Caco-2 (cell line): ENCODE data around the gene IQCK. TPM values are rescaled to one million over a fixed set of nuclear protein-coding genes. Genes with fewer than 3 reads are reported as not detected.

Experiments used
- BruUV-seq: library from RNA; stranded (reverse); fragments of 400-500 nt; replicated peaks from 2 replicates; lab custom pipeline; 2021; lab: Mats Ljungman, UMichigan
- CTCF ChIA-PET: fragments of 300-600 bp; sonication (Branson Sonifier 250); formaldehyde crosslinking; loops from one replicate; lab custom pipeline; 2022; ENCODE audit warnings: antibody characterized with exemption; lab: Charles Lee
- POLR2A ChIA-PET: fragments of 300-600 bp; sonication (Branson Sonifier 250); formaldehyde crosslinking; loops from one replicate; lab custom pipeline; 2022; ENCODE audit warnings: antibody characterized with exemption; lab: Charles Lee
- DNase-seq, 2 experiments: peaks; one replicate each; pipeline versions ENCODE4 v3.0.0 to v3.0.0-alpha.2; 2020 to 2022
- H3K27me3 ChIP-seq: replicated peaks from 2 replicates; pipeline ENCODE4 v1.6.0; 2011; ENCODE audit warnings: low read length; ENCODE audit not compliant: control insufficient read depth, insufficient read depth
- H3K36me3 ChIP-seq: 2 replicates; pipeline ENCODE4 v1.5.1; 2011; ENCODE audit warnings: low read length; ENCODE audit not compliant: control insufficient read depth, insufficient read depth
- H3K4me1 ChIP-seq: fragments of 250-450 bp; sonication (Bioruptor Pico); 2 replicates; pipeline ENCODE4 v1.5.1; 2020; ENCODE audit warnings: mild to moderate bottlenecking
- H3K4me3 ChIP-seq: 2 replicates; pipeline ENCODE4 v1.5.1; 2011; ENCODE audit warnings: low read depth, mild to moderate bottlenecking, control low read depth, low read length
- H3K9me3 ChIP-seq: fragments of 250-450 bp; sonication (Bioruptor Pico); 2 replicates; pipeline ENCODE4 v1.5.1; 2020; ENCODE audit warnings: mild to moderate bottlenecking, moderate library complexity
- H3K27ac Mint-ChIP-seq: one replicate; pipeline ENCODE4 v1.8.0; 2022; ENCODE audit warnings: mixed read lengths; ENCODE audit not compliant: unreplicated experiment
- H3K27me3 Mint-ChIP-seq: one replicate; pipeline ENCODE4 v1.8.0; 2022; ENCODE audit warnings: mixed read lengths; ENCODE audit not compliant: insufficient read depth, unreplicated experiment
- H3K36me3 Mint-ChIP-seq: one replicate; pipeline ENCODE4 v1.8.0; 2022; ENCODE audit warnings: mild to moderate bottlenecking, mixed read lengths; ENCODE audit not compliant: insufficient read depth, unreplicated experiment
- H3K4me1 Mint-ChIP-seq: one replicate; pipeline ENCODE4 v1.8.0; 2022; ENCODE audit warnings: low read depth, mixed read lengths; ENCODE audit not compliant: unreplicated experiment
- H3K4me3 Mint-ChIP-seq: one replicate; pipeline ENCODE4 v1.8.0; 2022; ENCODE audit warnings: mild to moderate bottlenecking, moderate library complexity, mixed read lengths; ENCODE audit not compliant: unreplicated experiment
- H3K9me3 Mint-ChIP-seq: one replicate; pipeline ENCODE4 v1.8.0; 2022; ENCODE audit warnings: mixed read lengths; ENCODE audit not compliant: unreplicated experiment
- CTCF ChIP-seq, 2 experiments: fragments of 200-600 bp in 1 of 2; IDR thresholded peaks; 1 replicate in 1 of 2; 2 replicates in 1 of 2; pipeline versions ENCODE4 v1.5.1 to v1.8.0; 2011 to 2022; ENCODE audit warnings: antibody characterized with exemption in 1 of 2, control low read depth in 1 of 2, inconsistent platforms in 1 of 2, low read depth in 1 of 2, low read length in 1 of 2, mild to moderate bottlenecking in 1 of 2, moderate library complexity in 1 of 2; ENCODE audit not compliant: insufficient read depth in 1 of 2, severe bottlenecking in 1 of 2, unreplicated experiment in 1 of 2
- intact Hi-C: fragments of 100-400 bp; cut with micrococcal nuclease; formaldehyde crosslinking; loops from one replicate; pipeline ENCODE4 v1.10.0; 2022; ENCODE audit not compliant: unreplicated experiment
- total RNA-seq: library from RNA; stranded (reverse); gene quantifications from 2 replicates; pipeline ENCODE4 v1.2.3, GENCODE V29; 2022

Gene IQCK
- total RNA-seq, 1 experiment from 2014 or later, result 2.0 TPM

GRCh38 chr16:19689342-19689741, 28.7 kb upstream of the IQCK start:
- no TSS peak for BruUV-seq
- Histone ChIP-seq H3K9me3 (no peaks in the 10 kb centered on the region), H3K4me1 (no peaks in the 10 kb centered on the region), H3K36me3 (no peaks in the 10 kb centered on the region), H3K27me3 (no peaks in the 10 kb centered on the region), H3K4me3 (no peak overlapping the region)
- no peak overlapping the region for H3K4me3 Mint-ChIP-seq
- intact Hi-C loops, result no loop called here
- H3K27me3 Mint-ChIP-seq, result no peaks in the 10 kb centered on the region
- no peaks in the 10 kb centered on the region for H3K4me1 Mint-ChIP-seq
- no peak for DNase-seq
- TF ChIP-seq CTCF (IDR thresholded peaks at IDR 0.05; ENCODE audit: insufficient read depth in 1 of 2, low read depth in 1 of 2, low read length in 1 of 2, severe bottlenecking in 1 of 2, unreplicated experiment in 1 of 2), result no peak
- CTCF ChIA-PET, result interaction anchor here (0.6 kb wide), 1 partner anchor 55 kb away, joined by 3 read pairs; no protein-coding TSS in a partner anchor
- no peaks in the 10 kb centered on the region for H3K36me3 Mint-ChIP-seq
- POLR2A ChIA-PET, result no interaction called here
- H3K9me3 Mint-ChIP-seq, result no peaks in the 10 kb centered on the region
- H3K27ac Mint-ChIP-seq, result no peak overlapping the region

DNA sequence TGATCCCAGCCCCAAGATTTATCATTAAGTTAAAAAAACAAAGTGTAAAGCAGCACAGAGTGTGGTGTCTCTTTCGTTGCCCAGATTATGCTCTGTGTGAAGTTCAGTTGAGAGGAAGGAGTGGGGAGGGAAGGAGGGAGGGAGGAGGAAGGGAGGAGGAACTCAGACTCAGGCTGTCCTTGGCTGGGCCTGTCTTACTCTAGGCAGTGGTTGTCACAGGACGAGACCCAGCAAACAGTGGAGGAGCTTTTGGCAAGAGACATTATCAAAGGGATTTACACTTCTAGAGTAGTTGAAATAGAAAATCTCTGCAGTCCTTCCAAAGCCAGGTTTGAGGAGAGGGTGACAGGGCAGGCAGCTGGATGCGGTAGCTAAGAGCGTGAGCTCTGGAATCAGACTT, 27.9 kb upstream of the IQCK start:
- ChIA-PET CTCF (no interaction called here), POLR2A (interaction anchor here (1.0 kb wide), 1 partner anchor 106 kb away, joined by 3 read pairs; no protein-coding TSS in a partner anchor)
- H3K36me3 Mint-ChIP-seq, result no peaks in the 10 kb centered on the region
- H3K4me1 ChIP-seq, result no peaks in the 10 kb centered on the region
- no peaks in the 10 kb centered on the region for H3K27me3 Mint-ChIP-seq
- H3K9me3 Mint-ChIP-seq, result no peaks in the 10 kb centered on the region
- no peaks in the 10 kb centered on the region for H3K36me3 ChIP-seq
- no peak overlapping the region for H3K4me3 ChIP-seq
- intact Hi-C loops, result no loop called here
- no TSS peak for BruUV-seq
- no peaks in the 10 kb centered on the region for H3K4me1 Mint-ChIP-seq
- DNase-seq, result no peak
- H3K27me3 ChIP-seq, result no peaks in the 10 kb centered on the region
- no peak overlapping the region for H3K4me3 Mint-ChIP-seq
- TF ChIP-seq CTCF (IDR thresholded peaks at IDR 0.05; ENCODE audit: insufficient read depth in 1 of 2, low read depth in 1 of 2, low read length in 1 of 2, severe bottlenecking in 1 of 2, unreplicated experiment in 1 of 2), result no peak
- no peak overlapping the region for H3K27ac Mint-ChIP-seq
- H3K9me3 ChIP-seq, result no peaks in the 10 kb centered on the region

GRCh38 chr16:19691161-19691711, 26.8 kb upstream of the IQCK start:
- CTCF ChIA-PET, result no interaction called here
- no peaks in the 10 kb centered on the region for H3K36me3 Mint-ChIP-seq
- H3K27me3 Mint-ChIP-seq, result no peaks in the 10 kb centered on the region
- no peaks in the 10 kb centered on the region for H3K4me1 Mint-ChIP-seq
- H3K36me3 ChIP-seq, result no peaks in the 10 kb centered on the region
- no peak overlapping the region for H3K4me3 Mint-ChIP-seq
- no peaks in the 10 kb centered on the region for H3K9me3 Mint-ChIP-seq
- no peak for DNase-seq
- no peak overlapping the region for H3K4me3 ChIP-seq
- H3K27ac Mint-ChIP-seq, result no peak overlapping the region
- TF ChIP-seq CTCF (IDR thresholded peaks at IDR 0.05; ENCODE audit: insufficient read depth in 1 of 2, low read depth in 1 of 2, low read length in 1 of 2, severe bottlenecking in 1 of 2, unreplicated experiment in 1 of 2), result no peak
- intact Hi-C loops, result no loop called here
- H3K27me3 ChIP-seq, result no peaks in the 10 kb centered on the region
- POLR2A ChIA-PET, result interaction anchor here (1.0 kb wide), 1 partner anchor 107 kb away, joined by 3 read pairs; no protein-coding TSS in a partner anchor
- no peaks in the 10 kb centered on the region for H3K9me3 ChIP-seq
- no peaks in the 10 kb centered on the region for H3K4me1 ChIP-seq
- BruUV-seq, result no TSS peak
